Measurements from ENCODE around the gene SEPTIN2.
"Not testable (repeated sequence)": the region's sequence is repeated elsewhere in the genome, so short reads cannot be mapped to it uniquely, and the experiment has no call there.

Gene SEPTIN2

GRCh38 chr2:241379481-241380480, 64.1 kb downstream of the SEPTIN2 start:
- no peak overlapping the region for H3K4me3 ChIP-seq (ENCODE audit: low read depth, low read length)

DNA sequence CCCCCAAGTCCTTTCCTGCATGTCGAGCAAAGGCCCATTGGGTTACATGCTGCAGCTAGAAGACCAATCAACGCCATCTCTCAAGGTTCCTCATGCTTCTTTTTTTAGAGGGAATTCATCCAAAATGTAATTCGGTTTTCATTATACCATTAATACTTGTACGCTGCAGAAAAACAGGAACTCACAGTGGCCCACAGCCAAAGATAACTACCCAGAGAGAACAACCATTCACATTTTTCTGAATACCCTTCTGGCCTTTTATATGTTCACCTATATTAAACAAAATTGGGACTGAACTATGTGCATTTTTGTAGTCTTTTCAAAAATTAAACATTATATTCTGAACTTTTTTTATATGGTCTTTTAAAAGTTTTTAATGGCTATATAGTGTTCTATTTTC, 66.1 kb downstream of the SEPTIN2 start:
- no peak overlapping the region for H3K4me3 ChIP-seq (ENCODE audit: low read depth, low read length)

DNA sequence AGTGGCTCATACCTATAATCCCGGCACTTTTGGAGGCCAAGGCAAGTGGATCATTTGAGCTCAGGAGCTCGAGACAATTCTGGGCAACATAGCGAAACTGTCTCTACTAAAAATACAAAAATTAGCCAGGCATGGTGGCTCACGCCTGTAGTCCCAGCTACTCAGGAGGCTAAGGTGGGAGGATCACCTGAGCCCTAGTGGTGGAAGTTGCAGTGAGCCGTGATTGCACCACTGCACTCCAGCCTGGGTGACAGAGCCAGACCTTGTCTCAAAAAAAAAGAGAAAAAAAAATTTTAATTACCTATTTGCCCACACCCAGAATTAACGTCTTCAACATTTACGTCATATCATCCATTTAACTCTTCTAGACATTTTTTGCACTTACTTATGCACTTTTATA, 69.7 kb downstream of the SEPTIN2 start:
- H3K4me3 ChIP-seq (ENCODE audit: low read depth, low read length): not testable (repeated sequence)

- no peak overlapping the region for H3K4me3 ChIP-seq (ENCODE audit: low read depth, low read length)
These were observed 70.8 kb downstream of the SEPTIN2 start for GRCh38 chr2:241386519-241386918.

GRCh38 chr2:241389697-241390096, 74.0 kb downstream of the SEPTIN2 start:
- no peak overlapping the region for H3K4me3 ChIP-seq (ENCODE audit: low read depth, low read length)

- no peak overlapping the region for H3K4me3 ChIP-seq (ENCODE audit: low read depth, low read length)
These were observed 74.8 kb downstream of the SEPTIN2 start for GRCh38 chr2:241390301-241391206.

DNA sequence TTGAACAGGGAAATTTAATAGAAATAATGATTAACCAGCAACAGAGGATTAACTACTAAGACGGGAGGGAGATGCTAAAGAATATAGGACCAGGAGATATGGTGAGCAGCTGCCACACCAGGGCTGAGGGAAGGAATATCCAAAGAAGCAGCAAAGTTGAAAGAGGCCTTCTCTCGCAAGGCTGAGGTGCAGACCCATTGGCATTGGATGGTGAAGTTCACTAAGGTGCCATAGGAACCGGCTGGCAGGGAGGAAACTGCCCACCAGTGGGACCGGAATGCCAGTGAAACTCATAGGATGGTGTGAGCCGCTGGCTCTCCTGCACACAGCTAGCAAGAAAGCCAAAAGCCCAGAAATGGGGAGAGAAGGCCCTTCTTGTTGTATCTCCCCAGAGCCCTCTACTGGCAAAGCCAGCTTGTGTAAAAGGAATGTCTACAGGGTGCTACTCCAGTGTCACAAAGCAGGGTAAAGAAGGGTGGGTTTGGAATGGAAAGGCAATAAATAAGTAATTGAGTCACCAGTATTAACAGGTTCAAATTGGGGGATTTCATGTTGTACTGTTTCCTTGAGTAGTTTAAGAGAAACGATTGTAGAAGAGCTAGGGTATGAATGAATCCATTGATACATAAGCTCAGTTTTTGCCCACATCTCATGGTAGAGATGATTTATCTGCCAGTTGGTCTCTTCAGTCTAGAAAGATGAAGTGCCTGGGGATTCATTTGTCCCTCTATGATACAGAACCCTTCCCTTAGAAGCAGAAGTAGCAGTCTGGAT, 76.4 kb downstream of the SEPTIN2 start:
- no peak overlapping the region for H3K4me3 ChIP-seq (ENCODE audit: low read depth, low read length)

DNA sequence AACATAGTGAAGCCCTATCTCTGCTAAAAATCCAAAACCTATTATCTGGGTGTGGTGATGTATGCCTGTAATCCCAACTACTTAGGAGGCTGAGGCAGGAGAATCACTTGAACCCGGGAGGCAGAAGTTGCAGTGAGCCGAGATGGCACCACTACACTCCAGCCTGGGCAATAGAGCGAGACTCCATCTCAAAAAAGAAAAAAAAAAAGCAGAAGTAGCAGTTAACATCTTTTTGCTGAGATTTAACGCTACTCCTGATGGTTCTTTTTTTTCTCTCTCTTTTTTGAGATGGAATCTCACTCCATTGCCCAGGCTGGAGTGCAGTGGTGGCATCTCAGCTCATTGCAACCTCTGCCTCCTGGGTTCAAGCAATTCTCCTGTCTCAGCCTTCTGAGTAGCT, 77.0 kb downstream of the SEPTIN2 start:
- H3K4me3 ChIP-seq (ENCODE audit: low read depth, low read length): not testable (repeated sequence)

- H3K4me3 ChIP-seq (ENCODE audit: low read depth, low read length): no peak overlapping the region
These were observed 77.9 kb downstream of the SEPTIN2 start for GRCh38 chr2:241393524-241394196.

- not testable (repeated sequence) for H3K4me3 ChIP-seq (ENCODE audit: low read depth, low read length)
These were observed 81.1 kb downstream of the SEPTIN2 start for GRCh38 chr2:241396809-241397208.

DNA sequence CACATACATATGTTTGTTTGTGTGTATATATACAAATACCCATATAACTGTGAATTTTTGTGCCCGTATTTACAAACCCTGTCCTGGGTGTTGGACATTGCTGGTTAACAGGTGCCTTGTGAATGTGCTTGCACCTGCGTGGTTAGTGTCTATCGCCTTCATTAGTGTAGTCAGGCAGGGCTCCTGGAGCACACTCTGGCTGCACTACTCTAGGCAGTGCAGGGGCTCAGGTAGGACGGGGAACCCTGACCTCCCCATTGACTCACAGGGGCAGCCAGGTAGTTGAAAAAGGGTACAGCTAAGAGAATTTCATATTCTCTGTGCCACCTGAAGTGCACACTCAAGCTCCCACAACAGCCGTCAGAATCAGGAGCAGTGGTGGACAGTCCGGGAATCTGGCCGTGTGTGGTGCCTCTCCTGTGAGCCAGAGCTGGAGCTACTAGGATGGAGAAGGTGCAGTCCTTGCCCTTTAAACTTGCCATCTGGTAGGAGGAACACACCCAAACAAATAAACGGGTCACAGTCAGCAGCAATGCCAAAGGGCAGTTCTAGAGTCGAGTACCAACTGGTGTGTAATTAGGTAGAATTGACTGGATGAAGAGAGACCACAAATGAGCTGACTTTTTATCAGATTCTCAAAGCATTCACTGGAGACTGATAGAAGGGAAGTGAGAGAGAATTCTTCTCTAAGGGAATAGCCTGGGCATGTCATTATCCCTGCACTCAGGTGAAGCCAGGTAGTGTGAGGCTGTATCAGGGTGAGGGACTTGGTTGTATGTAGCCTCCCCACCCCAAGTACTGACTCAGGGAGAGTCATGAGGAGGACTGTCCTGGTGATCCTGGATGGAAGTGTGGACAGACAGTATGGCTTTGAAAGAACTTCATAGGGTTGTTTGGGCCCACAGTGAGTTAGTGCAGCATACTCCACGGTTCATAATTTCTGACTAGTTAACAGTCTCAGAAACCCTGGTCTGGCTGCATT, 84.5 kb downstream of the SEPTIN2 start:
- H3K4me3 ChIP-seq (ENCODE audit: low read depth, low read length): no peak overlapping the region
